ENCODE measurements around the gene FAM174A.

GRCh38 chr5:100537946-100538345, 2.8 kb downstream of the FAM174A start:
- no peak for TF ChIP-seq POLR2A (IDR thresholded peaks at IDR 0.05)
- TF ChIP-seq CTCF (IDR thresholded peaks at IDR 0.05), result no peak
